Kidney (tissue), 14 donors: ENCODE results near the gene TRIM25. TPM values are rescaled to one million over a fixed set of nuclear protein-coding genes. Genes with fewer than 3 reads are reported as not detected.

Experiments used
- DNase-seq, 5 donors: peaks; one replicate each; pipeline ENCODE4 v3.0.0-alpha.2; 2013 to 2020
- FAIRE-seq: peaks from 2 replicates; lab custom pipeline; 2012; peaks lifted over from hg19 to GRCh38; lab: Jason Lieb, UNC
- H3K27ac ChIP-seq, 2 donors: one replicate each; pipeline ENCODE4 v1.7.0; 2013; ENCODE audit warnings: low read depth in 2 of 2, low read length in 2 of 2, inconsistent platforms in 1 of 2
- H3K27me3 ChIP-seq: one replicate; pipeline ENCODE4 v1.7.1; 2013; ENCODE audit warnings: low read length, inconsistent platforms; ENCODE audit not compliant: control insufficient read depth, insufficient read depth
- H3K36me3 ChIP-seq, 3 donors: one replicate each; pipeline versions ENCODE4 v1.7.0 to v1.7.1; 2013; ENCODE audit warnings: low read length in 3 of 3, control low read depth in 1 of 3, inconsistent platforms in 1 of 3; ENCODE audit not compliant: insufficient read depth in 3 of 3, control insufficient read depth in 2 of 3
- H3K4me1 ChIP-seq, 3 donors: one replicate each; pipeline versions ENCODE4 v1.7.0 to v1.7.1; 2013; ENCODE audit warnings: low read length in 3 of 3, inconsistent platforms in 1 of 3, low read depth in 1 of 3; ENCODE audit not compliant: control insufficient read depth in 2 of 3, insufficient read depth in 2 of 3
- H3K4me3 ChIP-seq, 3 donors: one replicate each; pipeline versions ENCODE4 v1.7.0 to v1.8.1; 2013; ENCODE audit warnings: low read length in 3 of 3, control low read depth in 1 of 3, inconsistent platforms in 1 of 3
- H3K9ac ChIP-seq, 3 donors: one replicate each; pipeline versions ENCODE4 v1.7.0 to v1.7.1; 2013; ENCODE audit warnings: low read length in 3 of 3, control low read depth in 1 of 3, inconsistent platforms in 1 of 3
- H3K9me3 ChIP-seq, 3 donors: one replicate each; pipeline versions ENCODE4 v1.7.0 to v1.7.1; 2013; ENCODE audit warnings: low read length in 3 of 3, control low read depth in 1 of 3, inconsistent platforms in 1 of 3; ENCODE audit not compliant: control insufficient read depth in 2 of 3, insufficient read depth in 1 of 3
- CTCF ChIP-seq: IDR thresholded peaks from 3 replicates; pipeline ENCODE4 v1.5.1; 2012; ENCODE audit warnings: mild to moderate bottlenecking, moderate library complexity, borderline replicate concordance; ENCODE audit not compliant: insufficient read depth; ENCODE audit errors: extremely low read depth
- intact Hi-C: fragments of 100-400 bp; cut with DNase I; formaldehyde crosslinking; loops from one replicate; pipeline ENCODE4 v1.11.1; 2022
- polyA plus RNA-seq: library from polyadenylated mRNA; stranded (reverse); fragments of 350-450 nt; fragmentation: Illumina TruSeq; extraction: RNeasy Lipid Tissue Mini Kit (QIAGEN cat#74804); gene quantifications from one replicate; pipeline ENCODE4 v1.2.3, GENCODE V29; 2014; ENCODE audit warnings: low read depth, low replicate concordance; ENCODE audit not compliant: insufficient read depth
- total RNA-seq: library from RNA; stranded (reverse); fragmentation: NEBNext Ultra II Directional; extraction: Animal tissue kit (Norgen Biotek cat#: 25700); gene quantifications from one replicate; pipeline ENCODE4 v1.2.1, GENCODE V29; 2021
- donor health status: control.
- donor health status: control.
- donor health status: control.
- donor health status: control.
- donor health status: control.
- donor health status: DM: yes; HTN: yes; CAD: no.
- donor health status: Normal renal cell carcinoma (clear cell type).

Gene TRIM25
- total and polyA plus RNA-seq, 2 donors from 2014 or later, result 8.4 to 62.3 TPM

DNA sequence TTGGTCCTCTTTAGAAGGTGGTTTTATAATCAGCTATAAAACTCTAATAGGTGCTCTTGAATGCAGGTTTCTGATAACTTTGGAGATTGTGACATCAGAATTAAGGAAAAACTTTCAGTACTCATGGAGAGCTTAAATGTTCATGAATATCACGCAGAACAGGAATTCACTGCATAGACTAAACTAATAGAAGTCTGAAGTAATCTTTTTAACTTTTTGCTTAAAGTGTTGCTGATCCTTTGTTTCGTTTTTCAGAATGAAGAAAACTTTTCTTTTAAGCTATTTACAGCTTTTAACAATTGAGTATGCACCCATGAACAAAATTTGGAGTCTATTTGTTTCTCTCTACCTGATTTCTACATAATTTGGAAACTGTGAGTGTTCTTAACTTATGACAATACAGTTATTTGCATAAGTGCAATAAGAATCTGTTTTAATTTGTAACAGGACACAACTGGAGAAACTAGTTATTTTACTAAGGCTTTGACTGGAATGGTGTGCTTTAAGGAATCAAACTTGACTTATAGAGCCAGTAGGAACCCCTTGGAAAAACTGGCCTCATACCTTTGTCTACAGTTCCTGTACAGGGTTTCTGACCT, 17.0 kb upstream of the TRIM25 start:
- no peak for FAIRE-seq

DNA sequence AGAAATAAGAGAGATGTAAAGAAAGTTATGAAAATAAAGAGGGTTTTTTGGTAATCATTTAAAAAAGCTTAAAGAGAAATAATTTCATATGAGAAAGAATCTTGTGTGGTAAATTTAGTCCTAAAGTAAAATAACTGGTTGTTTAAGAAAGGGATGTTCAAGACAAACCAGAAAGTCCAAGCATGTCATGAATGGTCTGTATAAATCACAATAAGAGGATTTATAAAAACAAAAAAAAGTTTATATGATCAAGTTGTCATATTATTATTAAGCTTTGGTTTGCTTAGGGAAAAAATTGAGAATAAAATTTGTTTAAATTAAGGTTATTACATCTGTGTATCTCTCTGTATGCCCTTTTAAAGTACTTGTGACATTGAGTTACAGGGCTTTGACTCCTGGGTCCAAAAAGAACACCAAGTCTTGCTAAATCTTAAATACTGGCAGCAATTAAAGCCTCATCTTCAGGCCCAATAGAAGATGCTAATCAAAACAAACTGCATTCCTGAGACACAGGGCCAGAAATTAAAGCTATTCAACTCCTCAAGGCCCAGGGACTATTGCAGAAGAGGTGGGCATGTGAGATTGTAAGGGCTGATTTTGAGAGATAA, 15.6 kb upstream of the TRIM25 start:
- FAIRE-seq (no peak), DNase-seq (no peak)
- H3K27me3 ChIP-seq, result no peaks in the 10 kb centered on the region
- no peak overlapping the region for H3K9ac ChIP-seq
- TF ChIP-seq CTCF, result no peak
- intact Hi-C loops, result no loop called here
- peaks cover 0 to 4% (median 3%) of the 10 kb centered on the region in 3 donors for H3K36me3 ChIP-seq
- no peak overlapping the region for H3K4me3 ChIP-seq
- H3K9me3 ChIP-seq, result peaks cover 0 to 2% (median 0%) of the 10 kb centered on the region in 3 donors
- no peaks in the 10 kb centered on the region for H3K4me1 ChIP-seq
- H3K27ac ChIP-seq, result no peak overlapping the region

More for the DNA sequence above, 17.0 kb upstream of the TRIM25 start:
- peaks cover 0 to 4% (median 3%) of the 10 kb centered on the region in 3 donors for H3K36me3 ChIP-seq
- no peak overlapping the region for H3K27ac ChIP-seq
- no peak for TF ChIP-seq CTCF
- intact Hi-C loops, result no loop called here
- H3K27me3 ChIP-seq, result no peaks in the 10 kb centered on the region
- H3K9me3 ChIP-seq, result peaks cover 0 to 2% (median 0%) of the 10 kb centered on the region in 3 donors
- no peak for DNase-seq
- no peak overlapping the region for H3K4me3 ChIP-seq
- no peak overlapping the region for H3K9ac ChIP-seq
- H3K4me1 ChIP-seq, result no peaks in the 10 kb centered on the region

DNA sequence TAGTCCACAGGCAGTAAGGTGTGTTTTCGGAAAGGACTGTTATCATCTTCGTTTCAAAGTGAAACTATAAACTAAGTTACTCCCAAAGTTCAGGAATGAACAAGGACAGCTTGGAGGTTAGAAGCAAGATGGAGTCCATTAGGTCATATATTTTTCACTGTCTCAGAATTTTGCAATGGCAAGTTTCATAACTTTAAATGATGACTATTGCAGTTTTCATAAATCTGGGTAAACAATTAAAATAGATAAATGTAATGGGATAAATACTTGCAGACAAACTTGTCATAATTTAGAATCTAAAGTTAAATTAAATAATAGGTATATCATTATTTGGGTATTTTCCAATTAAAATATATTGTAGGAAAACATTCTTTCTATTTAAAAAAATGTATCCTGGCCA, 14.7 kb upstream of the TRIM25 start:
- intact Hi-C loops, result no loop called here
- no peak overlapping the region for H3K9ac ChIP-seq
- no peak for FAIRE-seq

More for the DNA sequence above, 14.7 kb upstream of the TRIM25 start:
- no peaks in the 10 kb centered on the region for H3K4me1 ChIP-seq
- no peaks in the 10 kb centered on the region for H3K27me3 ChIP-seq
- no peak for TF ChIP-seq CTCF
- no peaks in the 10 kb centered on the region for H3K36me3 ChIP-seq
- no peak overlapping the region for H3K4me3 ChIP-seq
- peaks cover 0 to 2% (median 0%) of the 10 kb centered on the region in 3 donors for H3K9me3 ChIP-seq
- DNase-seq, result no peak
- no peak overlapping the region for H3K27ac ChIP-seq
